Raji (cell line): ENCODE data around the gene ARHGAP27.

ENCODE experiments used
- POLR2A ChIP-seq: IDR thresholded peaks from 2 replicates; pipeline ENCODE4 v1.6.1; 2011; ENCODE audit warnings: low read depth, low read length, control low read depth; ENCODE audit not compliant: insufficient read depth

Gene ARHGAP27

GRCh38 chr17:45361451-45361850 lies 71.2 kb downstream of the ARHGAP27 start:
- no peak for TF ChIP-seq POLR2A

- TF ChIP-seq POLR2A: no peak
These were observed 75.2 kb downstream of the ARHGAP27 start for GRCh38 chr17:45357364-45357997.

DNA sequence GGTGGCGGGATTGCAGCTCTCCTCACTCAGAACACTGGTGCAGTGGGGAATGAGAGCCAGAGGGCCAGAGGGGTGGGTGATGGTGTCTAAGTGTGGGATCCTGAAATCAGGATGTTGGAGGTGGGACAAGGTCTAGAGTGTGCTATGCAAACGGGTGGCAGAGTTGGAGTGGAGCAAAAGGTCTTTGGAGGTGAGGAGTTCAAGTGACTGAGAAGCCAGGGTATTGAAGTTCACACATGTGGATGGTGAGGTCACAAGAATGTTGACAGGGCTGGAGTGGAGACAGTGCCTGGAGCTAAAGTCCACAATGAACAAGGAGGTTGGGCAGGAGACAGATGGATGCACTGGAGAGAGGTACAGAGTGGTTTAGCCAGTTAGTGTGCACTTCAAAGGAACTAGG lies 77.6 kb downstream of the ARHGAP27 start:
- no peak for TF ChIP-seq POLR2A

DNA sequence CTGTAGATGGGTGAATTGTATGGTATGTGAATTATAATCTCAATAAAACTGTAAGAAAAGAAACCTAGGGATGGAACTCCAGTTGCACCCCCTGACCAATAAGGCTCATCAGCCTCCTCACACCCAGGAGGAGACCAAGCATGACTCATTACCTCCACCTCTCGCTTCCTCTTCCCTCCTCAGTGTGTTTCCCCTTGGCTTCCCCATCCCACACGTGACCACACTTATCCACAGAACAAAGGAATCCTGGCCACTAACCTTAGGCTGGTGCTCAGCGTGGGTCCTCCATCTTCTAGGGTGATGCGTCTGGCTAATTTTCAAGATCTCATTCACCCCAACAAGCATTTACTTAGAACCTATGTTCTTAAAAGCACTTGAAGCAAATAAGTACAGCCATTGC lies 79.6 kb downstream of the ARHGAP27 start:
- no peak for TF ChIP-seq POLR2A

DNA sequence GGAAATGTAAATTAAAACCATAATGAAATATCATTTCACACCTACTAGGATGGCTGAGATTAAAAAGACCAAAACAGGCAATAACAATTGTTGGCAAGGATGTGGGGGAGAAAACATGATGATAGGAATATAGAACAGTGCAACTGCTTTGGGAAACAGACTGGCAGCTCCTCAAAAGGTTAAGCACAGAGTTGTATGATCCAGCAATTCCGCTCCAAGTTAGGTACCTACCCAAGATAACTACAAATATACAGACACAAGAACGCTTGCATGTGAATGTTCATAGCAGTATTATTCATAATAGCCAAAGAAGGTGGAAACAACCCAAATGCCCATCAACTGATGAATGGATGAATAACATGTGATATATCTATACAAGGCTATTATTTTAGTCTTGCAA lies 80.8 kb downstream of the ARHGAP27 start:
- TF ChIP-seq POLR2A: no peak

DNA sequence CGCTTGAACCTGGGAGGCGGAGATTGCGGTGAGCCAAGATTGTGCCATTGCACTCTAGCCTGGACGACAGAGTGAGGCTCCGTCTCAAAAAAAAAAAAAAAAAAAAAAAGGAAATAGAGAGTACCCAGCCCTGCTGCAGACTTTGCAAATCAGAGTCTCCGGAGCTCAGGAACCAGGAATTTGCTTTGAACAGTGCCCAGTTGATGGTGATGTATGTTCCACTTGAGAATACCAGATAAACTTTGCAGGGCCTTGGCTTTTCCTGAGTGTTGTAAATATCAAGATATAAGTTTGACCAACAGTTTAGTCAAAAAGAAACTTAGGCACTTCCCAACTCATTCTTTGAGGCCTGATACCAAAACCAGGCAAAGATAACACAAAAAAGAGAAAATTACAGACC lies 85.2 kb downstream of the ARHGAP27 start:
- TF ChIP-seq POLR2A: no peak

DNA sequence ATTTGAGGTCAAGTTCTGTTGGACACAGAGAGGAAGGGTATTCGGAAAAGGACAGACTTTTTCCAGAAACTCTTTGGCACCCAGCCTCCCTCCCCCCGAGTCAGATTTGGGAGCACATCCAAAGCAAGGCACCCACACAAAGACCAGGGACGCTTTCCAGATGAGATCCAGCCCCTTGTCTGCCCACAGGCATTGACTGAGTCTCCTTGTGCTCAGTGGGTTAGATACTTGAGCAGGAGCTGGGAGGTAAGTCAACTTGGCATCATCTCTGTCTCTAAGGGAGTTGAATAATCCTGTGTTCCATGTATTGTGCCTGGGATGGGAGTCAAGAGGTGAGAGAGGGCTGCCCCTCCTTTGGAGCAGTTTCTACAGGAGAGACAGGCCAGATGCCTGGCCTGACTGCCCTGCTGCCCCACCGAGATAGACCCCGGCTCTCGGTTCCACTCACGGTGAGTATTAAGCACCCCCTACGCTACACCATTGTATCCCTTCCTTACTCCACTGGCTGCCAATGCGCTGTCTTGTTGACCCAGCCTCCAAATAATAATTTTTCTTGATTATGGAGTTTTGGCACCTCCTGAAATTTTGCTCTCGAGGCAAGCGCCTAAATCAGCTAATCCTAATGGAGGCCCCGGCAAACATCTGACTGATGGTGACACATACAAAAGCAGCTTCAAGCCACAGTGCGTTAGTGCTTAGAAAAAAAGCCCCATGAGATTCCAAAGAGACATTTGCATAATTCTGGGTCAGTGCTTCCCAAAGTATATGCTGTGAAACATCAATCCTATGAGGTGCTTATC lies 86.3 kb downstream of the ARHGAP27 start:
- TF ChIP-seq POLR2A: no peak

DNA sequence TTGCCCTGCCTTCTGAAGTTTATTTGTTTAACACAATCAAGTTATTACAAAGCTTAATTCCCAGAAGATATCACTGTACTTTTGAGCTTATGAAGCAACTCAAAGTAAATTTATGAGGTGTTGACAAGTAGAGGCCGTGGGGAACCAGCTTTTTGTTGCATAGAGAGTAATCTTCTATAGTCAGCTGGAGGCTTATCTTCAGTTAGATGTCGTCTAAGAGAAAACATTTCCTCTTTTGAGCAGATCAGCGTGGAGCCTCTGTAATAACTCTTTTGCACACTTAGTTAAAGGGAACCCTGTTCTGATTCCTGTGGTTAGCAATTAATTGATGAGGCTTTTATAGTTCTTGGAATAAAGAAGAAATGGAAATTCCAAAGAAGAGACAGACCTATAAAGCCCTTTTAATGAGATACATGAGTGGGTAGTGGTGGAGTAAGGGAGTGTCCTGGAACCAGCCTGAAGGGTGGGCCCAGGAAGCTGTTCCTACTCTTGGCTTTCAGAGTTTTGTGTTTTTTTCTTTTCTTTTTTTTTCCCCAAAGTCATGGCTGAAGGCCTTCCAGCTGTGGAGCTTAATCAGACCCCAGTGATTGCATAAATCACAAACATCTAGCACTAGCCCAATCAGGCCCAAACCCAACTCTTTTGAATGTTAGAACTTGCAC lies 87.0 kb downstream of the ARHGAP27 start:
- TF ChIP-seq POLR2A: no peak

GRCh38 chr17:45345246-45345553 lies 87.5 kb downstream of the ARHGAP27 start:
- TF ChIP-seq POLR2A: no peak
